ENCODE results near the gene PLG.
"Not testable (repeated sequence)": the region's sequence is repeated elsewhere in the genome, so short reads cannot be mapped to it uniquely, and the experiment has no call there.

PLG gene

DNA sequence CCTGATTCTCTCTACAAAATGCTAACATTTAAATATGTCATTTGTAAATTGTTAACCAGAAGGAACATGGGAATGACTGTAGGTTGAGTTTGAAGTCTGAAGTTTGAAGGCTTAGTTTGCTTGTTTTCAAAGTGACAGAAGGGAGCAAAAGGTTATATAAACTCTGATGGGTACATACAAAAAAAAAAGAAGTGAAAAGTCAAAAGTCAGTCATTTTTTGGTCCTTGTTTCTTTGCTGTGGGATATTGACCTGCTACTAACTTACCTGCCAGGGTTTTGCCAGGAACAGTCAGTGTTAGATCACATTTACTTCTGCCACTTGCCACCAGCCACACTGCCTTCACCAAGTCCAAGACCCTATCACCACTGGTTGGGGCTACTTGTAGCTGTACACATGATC, 6.9 kb downstream of the PLG start:
- not testable (repeated sequence) for DNase-seq

DNA sequence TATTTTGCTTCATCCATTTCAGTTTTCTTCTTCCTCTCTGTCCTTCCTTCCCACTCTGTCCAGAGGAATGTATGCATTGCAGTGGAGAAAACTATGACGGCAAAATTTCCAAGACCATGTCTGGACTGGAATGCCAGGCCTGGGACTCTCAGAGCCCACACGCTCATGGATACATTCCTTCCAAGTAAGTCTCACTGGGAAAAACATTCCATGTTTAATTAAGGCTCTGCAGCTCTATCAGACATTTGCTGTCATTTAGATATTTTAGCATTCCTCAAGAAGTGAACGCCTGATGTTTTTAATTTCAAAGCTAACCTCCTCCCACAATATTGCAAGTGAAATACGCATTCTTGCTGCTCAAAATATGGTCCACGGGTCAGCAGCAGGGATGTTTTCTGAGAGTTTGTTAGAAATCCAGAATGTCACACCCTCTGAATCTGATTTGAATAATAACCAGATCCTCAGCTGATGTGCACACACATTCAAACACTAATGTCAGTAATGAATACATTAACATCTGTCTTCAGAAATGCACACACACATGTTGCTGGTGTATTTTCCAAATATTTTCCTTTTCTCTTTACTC, 12.8 kb downstream of the PLG start:
- no peak for DNase-seq

DNA sequence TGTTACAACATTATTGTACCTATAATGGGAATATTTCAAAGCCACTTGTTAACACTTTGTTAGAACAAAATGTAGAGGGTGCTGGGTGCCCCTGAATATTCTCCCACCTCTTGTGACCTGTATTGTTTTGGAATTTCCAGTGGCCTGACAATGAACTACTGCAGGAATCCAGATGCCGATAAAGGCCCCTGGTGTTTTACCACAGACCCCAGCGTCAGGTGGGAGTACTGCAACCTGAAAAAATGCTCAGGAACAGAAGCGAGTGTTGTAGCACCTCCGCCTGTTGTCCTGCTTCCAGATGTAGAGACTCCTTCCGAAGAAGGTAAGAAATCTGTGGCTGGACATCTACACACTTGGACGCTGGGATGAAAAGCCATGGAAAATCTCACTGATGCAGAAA, 28.9 kb downstream of the PLG start:
- no peak for DNase-seq

DNA sequence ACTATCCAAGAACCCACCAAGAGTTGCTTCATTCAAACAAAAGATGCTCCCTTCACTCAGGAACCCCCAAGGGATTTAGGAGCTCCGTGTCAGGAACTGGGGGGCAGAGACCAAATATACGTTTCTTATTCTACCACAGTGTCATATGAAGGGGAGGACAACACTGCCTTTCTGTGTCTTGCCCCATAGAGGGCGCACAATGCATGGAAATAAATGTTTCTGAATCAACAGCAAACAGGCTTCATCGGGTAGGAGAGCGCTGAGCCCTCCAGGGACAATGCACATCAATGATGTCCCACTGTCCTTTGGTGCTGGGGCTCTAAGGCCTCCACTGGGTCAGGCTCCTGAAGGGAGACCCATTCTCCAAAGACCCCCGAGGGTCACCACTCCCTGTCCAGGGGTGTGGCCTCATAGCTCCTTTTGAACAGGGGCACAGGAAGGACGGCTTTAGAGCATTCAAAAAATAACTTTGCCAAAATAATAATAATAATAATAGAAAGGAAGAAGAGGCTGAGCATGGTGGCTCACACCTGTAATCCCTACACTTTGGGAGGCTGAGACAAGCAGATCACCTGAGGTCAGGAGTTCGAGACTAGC, 31.1 kb downstream of the PLG start:
- DNase-seq: peak; percentile 41

DNA sequence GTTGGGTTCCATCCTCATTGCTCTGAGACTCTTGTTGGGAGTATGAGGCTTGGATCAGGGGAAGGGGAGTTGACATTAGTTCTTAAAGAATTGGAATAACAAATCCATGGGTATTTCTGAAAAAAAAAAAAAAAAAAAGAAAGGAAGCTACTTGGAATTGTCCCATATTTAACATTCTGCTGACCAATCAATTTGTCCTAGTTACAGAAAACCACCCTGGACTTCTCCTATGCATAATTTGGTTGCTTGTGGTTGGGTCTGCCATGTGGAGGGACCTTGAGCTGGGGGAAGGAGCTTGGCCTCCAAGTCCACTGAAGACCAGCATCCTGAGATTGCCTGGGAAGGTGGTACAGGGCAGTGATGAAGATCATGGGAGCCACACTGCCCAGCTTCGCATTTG, 32.6 kb downstream of the PLG start:
- DNase-seq: no peak

DNA sequence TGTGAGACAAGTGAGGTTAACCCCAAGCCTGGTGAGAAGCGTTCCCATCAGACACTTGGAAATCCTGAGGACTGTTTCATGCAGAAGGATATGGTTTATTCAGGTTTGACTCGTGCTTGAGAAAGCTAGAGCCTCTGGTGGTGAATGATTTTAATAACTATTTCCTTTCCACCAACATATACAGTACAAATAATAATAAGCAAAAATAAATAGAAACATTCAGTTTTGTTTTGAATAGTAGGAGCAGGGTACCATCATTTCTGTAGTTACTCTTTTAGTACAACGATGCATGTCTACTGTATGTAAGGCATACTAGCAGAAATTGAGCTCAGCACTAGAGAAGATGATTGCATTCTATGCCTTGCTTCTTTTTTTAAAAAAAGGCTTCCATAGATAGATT, 33.5 kb downstream of the PLG start:
- no peak for DNase-seq

DNA sequence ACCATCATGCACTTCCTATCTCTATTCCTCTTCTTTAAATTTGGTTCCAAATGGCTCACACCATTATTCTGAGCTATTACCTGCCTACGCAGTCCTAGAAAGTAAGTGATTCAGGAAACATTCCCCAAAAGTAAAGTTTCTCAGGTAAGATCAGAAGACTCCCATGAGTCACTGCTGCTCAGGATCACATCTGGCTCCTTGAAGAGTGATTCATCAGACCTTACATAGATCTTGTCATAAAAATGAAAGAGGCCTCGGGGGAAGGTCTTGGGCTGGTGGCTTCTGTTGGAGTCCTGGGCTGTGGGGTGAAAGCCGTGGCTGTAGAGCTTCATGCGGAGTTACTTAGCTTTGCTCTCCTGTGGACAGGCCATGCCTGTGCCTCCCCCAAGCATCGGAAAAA, 35.9 kb downstream of the PLG start:
- DNase-seq: no peak

DNA sequence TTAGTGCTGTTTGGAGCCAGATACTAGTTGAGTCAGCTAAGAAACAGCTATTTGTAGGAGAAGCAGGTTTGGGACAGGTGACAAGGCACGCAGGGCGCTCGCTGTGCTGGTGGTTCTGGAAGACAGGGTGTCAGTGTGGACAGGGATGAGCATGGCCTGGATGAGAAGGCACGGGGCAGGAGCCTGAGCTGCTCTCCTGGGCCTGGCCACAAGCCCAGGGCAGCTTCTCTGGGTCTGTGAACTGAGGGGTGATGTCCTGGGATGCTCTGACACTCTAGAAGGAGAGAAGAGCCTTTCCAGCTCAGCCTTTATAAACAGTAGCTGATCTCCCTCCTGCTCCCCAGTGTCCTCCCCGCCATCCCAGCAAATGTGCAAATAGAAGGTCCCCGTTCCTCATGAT, 37.9 kb downstream of the PLG start:
- no peak for DNase-seq

DNA sequence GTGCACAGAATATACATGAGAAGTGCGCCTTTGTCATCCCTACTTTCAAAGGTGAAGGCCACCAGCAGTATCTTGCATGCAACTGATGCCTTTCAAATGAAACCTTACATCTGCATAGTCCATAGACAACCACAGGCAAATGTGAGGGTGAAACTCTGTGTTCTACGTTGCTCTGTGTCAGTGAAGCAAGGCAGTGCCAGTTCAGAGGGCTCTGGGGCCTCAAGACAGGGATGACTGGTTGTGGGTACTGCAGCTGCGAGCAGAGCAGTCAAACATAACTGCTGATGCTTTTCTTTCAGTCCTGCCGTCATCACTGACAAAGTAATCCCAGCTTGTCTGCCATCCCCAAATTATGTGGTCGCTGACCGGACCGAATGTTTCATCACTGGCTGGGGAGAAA, 39.0 kb downstream of the PLG start:
- not testable (repeated sequence) for DNase-seq

DNA sequence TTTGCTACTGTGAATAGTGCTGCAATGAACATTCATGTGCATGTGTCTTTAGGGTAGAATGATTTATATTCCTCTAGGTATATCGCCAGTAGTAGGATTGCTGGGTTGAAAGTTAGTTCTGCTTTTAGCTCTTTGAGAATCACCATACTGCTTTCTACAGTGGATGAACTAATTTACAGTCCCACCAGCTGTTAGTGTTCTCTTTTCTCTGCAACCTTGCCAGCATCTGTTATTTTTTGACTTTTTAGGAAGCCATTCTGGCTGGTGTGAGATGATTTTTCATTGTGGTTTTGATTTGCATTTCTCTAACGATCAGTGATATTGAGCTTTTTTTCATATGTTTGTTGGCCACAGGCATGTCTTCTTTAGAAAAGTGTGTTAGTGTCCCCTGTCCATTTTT, 40.0 kb downstream of the PLG start:
- DNase-seq: no peak

DNA sequence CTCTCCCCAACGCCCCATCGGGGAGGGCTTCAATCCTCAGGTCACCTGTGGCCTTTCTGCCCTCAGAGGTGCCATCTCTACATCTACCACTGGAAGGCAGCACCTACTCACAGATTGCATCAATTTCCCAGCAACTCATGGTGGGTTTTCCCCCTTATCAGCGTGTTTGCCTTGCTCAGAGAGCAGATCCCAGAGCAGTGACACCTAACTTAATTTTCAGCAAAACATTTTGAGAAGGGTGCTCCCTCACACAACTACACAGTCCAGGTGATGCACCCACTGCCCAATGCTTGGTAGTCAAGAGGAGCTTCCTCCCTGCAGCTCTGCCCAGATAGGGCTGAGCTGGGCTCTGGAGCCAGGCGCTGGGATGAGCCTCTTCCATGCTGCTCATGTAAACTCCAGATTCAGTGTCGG, 48.2 kb downstream of the PLG start:
- peak; percentile 2 for DNase-seq

DNA sequence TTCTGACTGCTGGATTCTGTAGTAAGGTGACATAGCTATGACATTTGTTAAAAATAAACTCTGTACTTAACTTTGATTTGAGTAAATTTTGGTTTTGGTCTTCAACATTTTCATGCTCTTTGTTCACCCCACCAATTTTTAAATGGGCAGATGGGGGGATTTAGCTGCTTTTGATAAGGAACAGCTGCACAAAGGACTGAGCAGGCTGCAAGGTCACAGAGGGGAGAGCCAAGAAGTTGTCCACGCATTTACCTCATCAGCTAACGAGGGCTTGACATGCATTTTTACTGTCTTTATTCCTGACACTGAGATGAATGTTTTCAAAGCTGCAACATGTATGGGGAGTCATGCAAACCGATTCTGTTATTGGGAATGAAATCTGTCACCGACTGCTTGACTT, 51.2 kb downstream of the PLG start:
- DNase-seq: not testable (repeated sequence)

DNA sequence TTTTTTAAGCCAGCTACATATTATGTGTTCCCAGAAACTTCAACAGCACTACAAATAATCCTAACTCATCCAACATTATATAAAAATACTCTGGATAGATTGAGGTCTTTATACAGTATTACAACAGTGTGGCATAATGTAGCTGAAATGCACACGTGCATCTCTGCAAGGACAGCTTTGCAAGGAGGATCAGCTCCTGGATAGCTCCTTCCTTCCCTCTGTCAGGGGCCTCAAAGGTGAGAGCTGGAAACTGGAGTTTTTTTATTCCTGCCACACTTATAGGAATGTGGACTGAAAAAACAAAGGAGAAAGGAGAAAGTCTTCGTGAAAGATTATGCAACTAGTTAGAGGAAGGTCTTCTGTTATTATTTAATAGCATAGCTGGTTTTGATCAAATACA, 53.1 kb downstream of the PLG start:
- no peak for DNase-seq

DNA sequence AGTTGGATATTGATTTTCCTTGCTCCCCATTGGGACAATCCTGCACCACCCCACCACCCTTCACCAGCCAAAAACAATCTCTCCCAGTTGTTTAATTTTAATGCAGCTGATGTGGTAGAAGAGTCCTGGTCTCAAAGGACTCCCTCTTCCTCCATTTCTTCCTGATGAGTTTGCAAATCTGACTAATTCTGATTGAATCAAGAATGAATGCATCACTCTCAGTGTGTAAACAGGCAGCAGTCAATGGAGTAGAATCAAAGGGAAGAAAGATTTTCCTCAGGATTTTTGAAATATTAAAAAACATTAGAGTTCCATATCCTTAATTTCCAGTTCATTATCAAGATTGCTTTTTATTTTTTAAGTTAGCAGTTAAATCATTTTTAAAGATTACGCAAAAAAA, 54.0 kb downstream of the PLG start:
- no peak for DNase-seq

DNA sequence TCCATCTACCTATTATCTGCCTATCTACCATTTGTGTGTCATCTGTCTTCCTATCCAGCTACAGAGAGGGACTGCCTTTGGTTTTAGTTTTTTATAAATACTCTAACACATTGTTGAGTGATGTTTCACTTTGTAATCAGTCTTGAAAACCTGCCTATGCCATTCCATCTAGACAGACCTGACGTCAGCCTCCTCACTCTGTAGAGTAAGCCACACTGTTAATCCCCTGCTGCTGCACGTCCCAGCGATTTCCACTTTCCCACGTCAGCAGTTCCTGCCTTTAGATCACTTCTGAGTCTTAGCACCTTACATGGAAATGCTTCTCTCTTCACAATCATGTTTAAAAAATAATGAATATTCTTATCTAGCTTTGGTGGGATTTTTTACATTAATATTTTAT, 54.8 kb downstream of the PLG start:
- DNase-seq: no peak

DNA sequence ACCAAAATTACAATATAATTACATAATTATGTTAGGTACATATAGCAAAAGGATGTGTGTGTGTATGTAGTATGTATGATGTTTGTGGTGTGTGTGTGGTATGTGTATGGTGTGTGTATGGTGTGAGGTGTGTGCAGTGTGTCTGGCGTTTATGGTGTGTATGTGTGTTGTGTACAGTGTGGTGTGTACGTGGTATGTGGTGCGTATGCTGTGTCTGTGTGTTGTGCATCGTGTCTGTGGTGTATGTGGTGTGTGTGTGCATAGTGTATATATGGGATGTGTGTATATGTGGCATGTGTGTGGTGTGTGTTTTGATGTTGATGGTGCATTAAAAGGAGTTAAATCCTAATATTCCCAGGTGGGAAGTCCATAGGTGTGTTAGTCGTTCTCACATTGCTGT, 62.8 kb downstream of the PLG start:
- no peak for DNase-seq

DNA sequence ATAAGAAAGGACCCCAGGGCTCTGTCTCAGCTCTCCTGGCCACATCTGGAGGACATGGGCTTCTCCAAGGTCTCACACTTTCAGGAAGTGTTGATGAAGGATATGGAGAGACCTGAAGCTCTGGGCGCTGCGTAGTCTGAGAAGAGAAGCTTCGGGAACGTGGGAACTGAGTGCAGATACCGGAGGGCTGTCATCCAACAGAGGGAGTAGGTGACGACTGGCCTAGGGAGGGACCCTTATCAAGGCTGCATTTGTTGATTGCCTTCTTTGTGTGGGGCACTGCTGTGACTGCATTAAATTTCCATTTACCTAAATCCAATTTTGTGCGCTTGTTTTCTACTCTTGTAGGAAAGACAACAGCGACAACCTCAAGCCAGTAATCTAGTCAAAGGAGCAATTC, 63.4 kb downstream of the PLG start:
- DNase-seq: no peak

DNA sequence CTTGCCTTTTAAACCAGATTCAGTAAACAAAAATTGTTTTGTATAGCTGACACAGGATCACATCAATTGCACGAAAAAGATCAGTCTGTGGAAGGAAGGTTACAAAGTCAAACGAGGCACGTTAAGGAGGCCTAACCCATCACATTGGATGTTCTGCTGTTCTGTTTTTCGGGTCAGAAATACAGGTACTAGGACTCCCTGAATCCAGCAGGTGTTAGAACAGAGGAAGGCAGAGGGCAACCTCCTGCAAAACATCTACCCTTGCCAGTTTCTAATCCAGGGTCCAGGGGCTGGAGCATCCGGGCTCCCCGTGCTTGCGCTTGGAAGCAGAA, 64.6 kb downstream of the PLG start:
- DNase-seq: no peak

DNA sequence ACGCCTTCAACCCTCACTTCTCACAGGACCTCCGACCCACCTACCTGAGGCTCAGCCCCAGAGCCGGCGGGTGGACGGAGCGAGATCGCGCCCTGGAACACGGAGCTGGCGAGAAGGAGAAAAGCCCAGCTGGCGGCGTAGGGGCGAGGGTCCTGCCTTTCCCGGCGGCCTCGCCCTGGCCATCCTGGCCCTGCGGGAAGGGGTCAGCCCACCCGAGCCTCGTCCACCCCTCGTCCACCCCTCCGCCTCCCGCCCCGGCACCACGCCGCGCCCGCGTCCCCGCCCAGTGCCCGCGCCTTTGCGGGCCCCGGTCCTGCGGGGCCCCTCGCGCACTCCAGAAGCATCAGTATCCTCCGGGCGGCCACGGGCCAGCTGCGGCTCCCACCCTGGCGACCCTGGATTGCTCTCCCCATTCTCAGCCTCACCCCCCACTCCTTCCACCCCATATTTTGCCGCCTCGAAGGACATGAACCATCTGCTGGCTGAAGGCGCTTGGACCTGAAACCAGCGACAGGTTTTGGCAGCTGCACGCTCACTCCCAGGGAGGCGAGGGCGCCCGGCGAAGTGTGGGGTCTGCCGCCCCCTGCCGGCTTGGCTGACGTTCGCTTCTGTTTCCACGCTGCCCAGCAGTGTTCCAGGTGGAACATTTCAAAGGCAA, 65.1 kb downstream of the PLG start:
- DNase-seq: peak; percentile 57

DNA sequence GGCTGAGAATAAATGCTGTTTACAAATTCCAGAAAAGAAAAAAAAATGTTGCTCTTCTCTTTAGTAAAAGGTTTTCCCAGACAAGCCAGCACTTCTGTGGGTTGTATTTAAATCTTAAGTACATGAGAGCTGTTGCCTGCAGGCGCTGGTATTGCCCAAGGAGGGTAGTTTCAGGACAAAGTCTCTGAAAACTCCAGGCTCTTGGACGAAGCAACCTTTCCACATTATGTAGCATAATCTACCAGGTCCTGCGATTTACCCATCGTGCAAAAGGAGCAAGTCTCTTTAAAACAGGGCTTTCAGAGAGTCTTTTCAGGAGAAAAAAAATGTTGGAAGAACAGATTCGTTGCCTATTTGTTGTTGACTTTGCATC, 65.6 kb downstream of the PLG start:
- no peak for DNase-seq

DNA sequence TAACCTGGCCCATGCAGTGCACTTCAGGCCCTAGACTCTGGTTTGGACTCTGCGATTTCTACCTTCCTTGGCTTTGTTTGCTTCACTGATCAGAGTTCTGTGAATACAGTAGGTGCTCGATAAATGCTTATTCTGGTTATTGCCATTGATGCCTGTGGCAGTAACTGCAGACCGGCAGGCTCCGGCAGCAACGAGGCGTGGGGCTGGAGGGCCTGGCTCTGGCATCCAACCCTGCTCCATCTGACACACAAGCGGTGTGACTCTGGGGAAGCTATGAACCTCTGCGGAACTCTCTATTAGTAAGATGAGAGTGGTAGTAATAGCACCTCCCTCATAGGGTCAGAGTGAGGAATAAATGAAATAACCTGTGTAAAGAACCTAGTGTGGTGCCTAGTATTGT, 66.1 kb downstream of the PLG start:
- no peak for DNase-seq

DNA sequence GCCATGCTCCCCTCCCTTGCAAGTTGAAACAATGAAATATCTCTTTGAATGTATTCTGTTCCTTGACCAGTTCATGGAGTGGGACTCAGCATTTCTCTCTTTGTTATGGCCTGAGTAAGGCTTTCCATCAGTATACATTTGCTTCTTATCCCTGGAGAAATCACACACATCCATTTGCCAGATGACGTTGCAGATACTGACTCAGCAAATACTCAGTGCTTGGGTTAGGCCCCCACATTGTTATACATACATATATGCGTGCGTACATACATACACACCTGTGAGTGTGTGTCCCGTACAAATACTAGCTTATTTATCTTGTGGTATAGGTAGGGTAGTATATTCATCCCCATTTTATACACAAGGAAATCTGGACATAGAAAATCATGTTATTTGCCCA, 72.4 kb downstream of the PLG start:
- DNase-seq: no peak

DNA sequence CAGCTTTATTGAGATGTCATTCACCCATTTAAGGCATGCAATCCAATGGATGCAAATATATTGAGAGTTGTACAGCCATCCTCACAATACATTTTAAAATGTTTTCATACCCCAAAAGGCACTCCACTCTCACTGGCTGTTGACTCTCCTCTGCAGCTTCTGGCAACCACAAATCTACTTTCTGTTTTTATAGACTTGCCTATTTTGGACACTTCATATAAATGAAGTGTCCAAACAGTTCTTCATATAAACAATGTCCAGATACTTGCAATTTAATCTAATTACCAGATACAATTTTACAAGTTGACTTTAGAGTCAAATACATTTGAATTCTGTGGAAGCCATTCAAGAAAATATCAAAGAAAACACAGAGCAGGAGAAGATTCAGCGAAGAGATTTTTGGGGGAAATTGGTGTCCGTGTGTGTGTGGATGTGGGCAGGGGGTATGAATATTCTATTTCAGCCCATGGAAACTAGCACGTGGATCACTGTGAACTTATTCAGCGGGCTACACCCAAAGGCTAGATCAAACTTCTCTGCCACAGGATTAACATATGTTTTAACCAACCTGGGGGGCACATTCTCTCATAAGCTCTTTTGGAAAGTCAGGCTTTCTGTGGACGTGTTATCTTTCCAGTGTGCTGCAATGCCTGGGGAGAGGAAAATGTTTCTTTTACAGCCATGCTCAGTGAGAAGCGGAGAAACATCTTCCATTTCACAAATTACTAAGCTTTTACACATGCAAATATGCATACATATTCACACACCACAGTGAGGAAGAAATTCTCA, 73.9 kb downstream of the PLG start:
- DNase-seq: no peak

DNA sequence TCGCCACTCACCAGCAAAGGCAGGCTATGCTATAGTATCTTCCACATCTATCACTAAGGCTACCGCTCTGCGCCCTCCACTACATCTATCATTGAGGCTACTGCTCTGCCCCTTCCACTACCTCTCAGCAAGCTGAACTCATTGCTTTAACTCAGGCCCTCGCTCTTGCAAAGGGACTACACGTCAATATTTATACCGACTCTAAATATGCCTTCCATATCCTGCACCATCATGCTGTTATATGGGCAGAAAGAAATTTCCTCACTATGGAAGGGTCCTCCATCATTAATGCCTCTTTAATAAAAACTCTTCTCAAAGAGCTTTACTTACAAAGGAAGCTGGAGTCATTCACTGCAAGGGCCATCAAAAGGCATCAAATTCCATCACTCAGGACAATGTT, 77.1 kb downstream of the PLG start:
- not testable (repeated sequence) for DNase-seq

Measured in NCI-H1092 treated with DMSO at 0.1 percent for 48 hours (cell line).